ENCODE data around the gene SHOC1.

The SHOC1 gene

GRCh38 chr9:111754800-111755199, 39.9 kb downstream of the SHOC1 start:
- Mint-ChIP-seq H3K27ac (no peak overlapping the region), H3K36me3 (ENCODE audit: low read depth) (peaks cover 26% of the 10 kb centered on the region), H3K4me3 (no peak overlapping the region), H3K4me1 (no peaks in the 10 kb centered on the region), H3K27me3 (ENCODE audit: low read depth, poor library complexity) (no peaks in the 10 kb centered on the region), H3K9me3 (peaks cover 35% of the 10 kb centered on the region)
- DNase-seq = no peak
- no peak for TF ChIP-seq CTCF (IDR thresholded peaks at IDR 0.05)

GRCh38 chr9:111752455-111752854, 42.3 kb downstream of the SHOC1 start:
- Mint-ChIP-seq H3K9me3 (peaks cover 40% of the 10 kb centered on the region), H3K4me3 (no peak overlapping the region), H3K27me3 (ENCODE audit: low read depth, poor library complexity) (no peaks in the 10 kb centered on the region), H3K4me1 (no peaks in the 10 kb centered on the region), H3K36me3 (ENCODE audit: low read depth) (peaks cover 26% of the 10 kb centered on the region), H3K27ac (no peak overlapping the region)
- TF ChIP-seq CTCF (IDR thresholded peaks at IDR 0.05) = no peak
- DNase-seq = no peak
